Measurements from ENCODE around the gene RHOT1.

Gene RHOT1

DNA sequence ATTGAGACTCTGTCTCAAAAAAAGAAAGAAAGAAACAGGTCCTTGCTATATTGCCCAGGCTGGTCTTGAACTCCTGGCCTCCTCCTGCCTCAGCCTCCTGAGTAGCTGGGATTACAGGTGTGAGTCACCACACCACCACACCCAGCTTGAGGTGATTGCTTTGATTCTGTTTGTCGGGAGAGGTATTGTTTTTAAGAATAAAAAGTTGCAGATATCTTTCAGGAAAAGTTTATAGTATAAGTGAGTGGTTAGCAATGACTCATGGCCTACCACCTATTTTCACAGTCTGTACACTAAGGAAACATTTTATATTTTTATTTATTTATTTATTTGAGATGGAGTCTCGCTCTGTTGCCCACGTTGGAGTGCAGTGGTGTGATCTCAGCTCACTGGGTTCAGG is 45.0 kb downstream of the RHOT1 start:
- DNase-seq (ENCODE audit: low read depth), result peak; percentile 17
- TF ChIP-seq, protein P1, sequence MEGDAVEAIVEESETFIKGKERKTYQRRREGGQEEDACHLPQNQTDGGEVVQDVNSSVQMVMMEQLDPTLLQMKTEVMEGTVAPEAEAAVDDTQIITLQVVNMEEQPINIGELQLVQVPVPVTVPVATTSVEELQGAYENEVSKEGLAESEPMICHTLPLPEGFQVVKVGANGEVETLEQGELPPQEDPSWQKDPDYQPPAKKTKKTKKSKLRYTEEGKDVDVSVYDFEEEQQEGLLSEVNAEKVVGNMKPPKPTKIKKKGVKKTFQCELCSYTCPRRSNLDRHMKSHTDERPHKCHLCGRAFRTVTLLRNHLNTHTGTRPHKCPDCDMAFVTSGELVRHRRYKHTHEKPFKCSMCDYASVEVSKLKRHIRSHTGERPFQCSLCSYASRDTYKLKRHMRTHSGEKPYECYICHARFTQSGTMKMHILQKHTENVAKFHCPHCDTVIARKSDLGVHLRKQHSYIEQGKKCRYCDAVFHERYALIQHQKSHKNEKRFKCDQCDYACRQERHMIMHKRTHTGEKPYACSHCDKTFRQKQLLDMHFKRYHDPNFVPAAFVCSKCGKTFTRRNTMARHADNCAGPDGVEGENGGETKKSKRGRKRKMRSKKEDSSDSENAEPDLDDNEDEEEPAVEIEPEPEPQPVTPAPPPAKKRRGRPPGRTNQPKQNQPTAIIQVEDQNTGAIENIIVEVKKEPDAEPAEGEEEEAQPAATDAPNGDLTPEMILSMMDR (conservative IDR thresholded peaks at IDR 0.05; ENCODE audit: low read depth, low read length), result no peak
- H3K4me3 ChIP-seq (ENCODE audit: low read depth, low read length), result no peak overlapping the region

- DNase-seq (ENCODE audit: low read depth), result no peak
- H3K4me3 ChIP-seq (ENCODE audit: low read depth, low read length), result no peak overlapping the region
- TF ChIP-seq, protein P1 (conservative IDR thresholded peaks at IDR 0.05; ENCODE audit: low read depth, low read length), result no peak
Measured at GRCh38 chr17:32189343-32189742, 47.0 kb downstream of the RHOT1 start.

GRCh38 chr17:32191306-32191705 is 49.0 kb downstream of the RHOT1 start:
- DNase-seq (ENCODE audit: low read depth), result peak; percentile 46
- H3K4me3 ChIP-seq (ENCODE audit: low read depth, low read length), result no peak overlapping the region
- TF ChIP-seq, protein P1 (conservative IDR thresholded peaks at IDR 0.05; ENCODE audit: low read depth, low read length), result no peak

GRCh38 chr17:32192379-32192778 is 50.1 kb downstream of the RHOT1 start:
- no peak overlapping the region for H3K4me3 ChIP-seq (ENCODE audit: low read depth, low read length)
- TF ChIP-seq, protein P1 (conservative IDR thresholded peaks at IDR 0.05; ENCODE audit: low read depth, low read length), result no peak
- DNase-seq (ENCODE audit: low read depth), result peak; percentile 50

- TF ChIP-seq, protein P1 (conservative IDR thresholded peaks at IDR 0.05; ENCODE audit: low read depth, low read length), result no peak
- no peak overlapping the region for H3K4me3 ChIP-seq (ENCODE audit: low read depth, low read length)
- no peak for DNase-seq (ENCODE audit: low read depth)
Measured at GRCh38 chr17:32197987-32198386, 55.7 kb downstream of the RHOT1 start.

DNA sequence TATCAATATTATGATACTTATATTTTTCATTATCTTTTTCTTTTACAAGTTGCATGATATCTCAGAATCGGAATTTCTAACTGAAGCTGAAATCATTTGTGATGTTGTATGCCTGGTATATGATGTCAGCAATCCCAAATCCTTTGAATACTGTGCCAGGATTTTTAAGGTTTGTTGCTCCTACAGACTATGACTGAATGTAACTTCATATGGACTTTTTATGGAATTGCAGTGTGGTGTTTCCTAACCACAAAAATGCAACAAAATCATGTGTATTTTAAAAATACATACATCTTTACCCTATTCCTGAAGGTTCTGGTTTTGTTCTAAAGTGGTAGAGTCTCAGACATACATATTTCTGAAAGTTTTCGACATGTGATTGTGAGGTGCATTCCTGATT is 64.6 kb downstream of the RHOT1 start:
- H3K4me3 ChIP-seq (ENCODE audit: low read depth, low read length), result no peak overlapping the region
- DNase-seq (ENCODE audit: low read depth), result peak; percentile 34
- TF ChIP-seq, protein P1 (conservative IDR thresholded peaks at IDR 0.05; ENCODE audit: low read depth, low read length), result no peak

DNA sequence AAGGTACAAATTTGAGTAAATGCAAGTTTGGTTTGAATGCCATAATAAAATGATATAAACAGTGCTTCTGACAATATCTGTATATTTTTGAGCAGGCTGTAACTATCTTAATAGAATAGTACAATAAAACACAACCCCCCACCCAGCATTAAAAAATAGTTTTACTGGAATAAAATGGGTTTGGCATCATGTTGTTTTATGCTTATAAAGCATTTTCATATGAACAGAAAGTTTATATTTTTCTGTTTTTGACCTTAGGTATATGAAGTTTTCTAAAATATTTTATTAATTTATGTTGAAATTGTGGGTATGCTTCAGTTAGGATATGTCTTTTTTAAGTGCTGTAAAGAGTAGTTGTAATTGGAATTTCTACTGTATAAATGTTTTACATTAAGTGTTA is 66.1 kb downstream of the RHOT1 start:
- no peak overlapping the region for H3K4me3 ChIP-seq (ENCODE audit: low read depth, low read length)
- TF ChIP-seq, protein P1 (conservative IDR thresholded peaks at IDR 0.05; ENCODE audit: low read depth, low read length), result no peak
- no peak for DNase-seq (ENCODE audit: low read depth)

Data from choroid plexus epithelial cell (primary cell).